A549 (cell line): ENCODE results near the gene COL24A1. TPM values are rescaled to one million over a fixed set of nuclear protein-coding genes. Genes with fewer than 3 reads are reported as not detected.

ENCODE experiments used
- ATAC-seq, 2 experiments: fragments of 200-7000 bp in 1 of 2; fragments of >200 bp in 1 of 2; cut with Nextera tagmentation in 1 of 2; cut with Tn5 transposase in 1 of 2; 3 replicates each; pipeline versions ENCODE4 v1.8.0 to v1.9.1; 2018 to 2020; ENCODE audit warnings: mild to moderate bottlenecking in 1 of 2, moderate library complexity in 1 of 2
- CTCF ChIA-PET: fragments of 300-600 bp; sonication (Branson Sonifier 250); formaldehyde crosslinking; extraction: SDS; loops from one replicate; lab custom pipeline; 2021; ENCODE audit warnings: antibody characterized with exemption, inconsistent platforms; lab: Yijun Ruan, JAX
- POLR2A ChIA-PET: fragments of 350-600 bp; formaldehyde crosslinking; extraction: SDS; loops from one replicate; lab custom pipeline; 2021; ENCODE audit warnings: antibody characterized with exemption, inconsistent platforms; lab: Yijun Ruan, JAX
- DNase-seq, 2 experiments: peaks; one replicate each; pipeline versions ENCODE4 v3.0.0 to v3.0.0-alpha.2; 2011 to 2016; ENCODE audit warnings: low read depth in 1 of 2, low spot score in 1 of 2
- FAIRE-seq: peaks from 2 replicates; lab custom pipeline; 2011; peaks lifted over from hg19 to GRCh38; lab: Jason Lieb, UNC
- H3K27ac ChIP-seq, 2 experiments: fragments of >200 bp; sonication (Bioruptor Twin); formaldehyde crosslinking; 3 replicates each; pipeline ENCODE4 v1.5.1; 2016 to 2017
- H3K4me1 ChIP-seq: fragments of >200 bp; sonication (Bioruptor Twin); formaldehyde crosslinking; 3 replicates; pipeline ENCODE4 v1.6.1; 2016
- H3K4me2 ChIP-seq: fragments of >200 bp; sonication (Bioruptor Twin); formaldehyde crosslinking; 3 replicates; pipeline ENCODE4 v1.6.1; 2016
- H3K4me3 ChIP-seq: fragments of >200 bp; sonication (Bioruptor Twin); formaldehyde crosslinking; 3 replicates; pipeline ENCODE4 v1.5.1; 2016
- H3K9me3 ChIP-seq: fragments of >200 bp; sonication (Bioruptor Twin); formaldehyde crosslinking; 3 replicates; pipeline ENCODE4 v1.6.1; 2016
- BHLHE40 ChIP-seq: IDR thresholded peaks from 2 replicates; pipeline ENCODE4 v1.6.1; 2012; ENCODE audit warnings: low read depth, low read length, inconsistent platforms
- CBX8 ChIP-seq: fragments of 200-600 bp; sonication (generic); IDR thresholded peaks from 2 replicates; pipeline ENCODE4 v1.6.1; 2016
- CEBPB ChIP-seq, 2 experiments: fragments of >200 bp in 1 of 2; sonication (Bioruptor Twin) in 1 of 2; formaldehyde crosslinking in 1 of 2; IDR thresholded peaks; 2 replicates each; pipeline ENCODE4 v1.6.1; 2012 to 2016
- EHF ChIP-seq: fragments of 250-450 bp; sonication (Bioruptor Pico); IDR thresholded peaks from 2 replicates; pipeline ENCODE4 v1.5.0; 2020; ENCODE audit warnings: mild to moderate bottlenecking
- FOSL2 ChIP-seq, 2 experiments: fragments of 450-650 bp in 1 of 2; fragments of >200 bp in 1 of 2; sonication (Bioruptor Twin) in 1 of 2; formaldehyde crosslinking; IDR thresholded peaks; 2 replicates each; pipeline versions ENCODE4 v1.5.0 to v1.6.1; 2016 to 2020; ENCODE audit warnings: mild to moderate bottlenecking in 1 of 2, moderate library complexity in 1 of 2
- GATA3 ChIP-seq: IDR thresholded peaks from 2 replicates; pipeline ENCODE4 v1.6.1; 2012; ENCODE audit warnings: borderline replicate concordance
- HOXA7 ChIP-seq: fragments of 250-450 bp; sonication (Bioruptor Pico); IDR thresholded peaks from 2 replicates; pipeline ENCODE4 v1.5.0; 2020; ENCODE audit warnings: mild to moderate bottlenecking, moderate library complexity
- HOXB13 ChIP-seq: fragments of 250-450 bp; sonication (Bioruptor Pico); IDR thresholded peaks from 2 replicates; pipeline ENCODE4 v1.5.0; 2020; ENCODE audit warnings: low read depth, mild to moderate bottlenecking, moderate library complexity
- HOXB5 ChIP-seq: fragments of 250-450 bp; sonication (Bioruptor Pico); IDR thresholded peaks from 2 replicates; pipeline ENCODE4 v1.5.0; 2020; ENCODE audit warnings: mild to moderate bottlenecking, moderate library complexity
- JUNB ChIP-seq: fragments of >200 bp; sonication (Bioruptor Twin); formaldehyde crosslinking; IDR thresholded peaks from 2 replicates; pipeline ENCODE4 v1.6.1; 2016
- NFE2L2 ChIP-seq: fragments of 150-350 bp; conservative IDR thresholded peaks from 2 replicates; pipeline ENCODE4 v1.6.1; 2014; ENCODE audit warnings: low read length
- NPAS2 ChIP-seq: fragments of 250-450 bp; sonication (Bioruptor Pico); IDR thresholded peaks from 2 replicates; pipeline ENCODE4 v1.8.0; 2022; ENCODE audit warnings: mild to moderate bottlenecking, moderate library complexity, borderline replicate concordance
- NR3C1 ChIP-seq: fragments of >200 bp; sonication (Bioruptor Twin); formaldehyde crosslinking; IDR thresholded peaks from 3 replicates; pipeline ENCODE4 v1.6.1; 2017
- PHF8 ChIP-seq: fragments of 200-600 bp; sonication (generic); IDR thresholded peaks from 2 replicates; pipeline ENCODE4 v1.6.1; 2016; ENCODE audit warnings: low read depth, mild to moderate bottlenecking, antibody characterized with exemption, moderate library complexity, borderline replicate concordance
- POLR2A ChIP-seq: IDR thresholded peaks from 2 replicates; pipeline ENCODE4 v1.6.1; 2012; ENCODE audit warnings: mild to moderate bottlenecking, low read length
- POLR2AphosphoS2 ChIP-seq: conservative IDR thresholded peaks from 2 replicates; pipeline ENCODE4 v1.6.1; 2012; ENCODE audit warnings: low read length, improper control_type of control experiment, inconsistent platforms
- RFX5 ChIP-seq: fragments of 450-650 bp; IDR thresholded peaks from 2 replicates; pipeline ENCODE4 v1.7.1; 2014; ENCODE audit warnings: antibody characterized with exemption, mild to moderate bottlenecking, moderate library complexity
- RNF2 ChIP-seq: fragments of 200-600 bp; sonication (generic); IDR thresholded peaks from 2 replicates; pipeline ENCODE4 v1.6.1; 2016; ENCODE audit warnings: low read depth, mild to moderate bottlenecking, antibody characterized with exemption, moderate library complexity, borderline replicate concordance
- SMC3 ChIP-seq: fragments of >200 bp; sonication (Bioruptor Twin); formaldehyde crosslinking; IDR thresholded peaks from 3 replicates; pipeline ENCODE4 v1.6.1; 2018; ENCODE audit warnings: inconsistent platforms
- SREBF2 ChIP-seq: fragments of 450-650 bp; IDR thresholded peaks from 2 replicates; pipeline ENCODE4 v1.6.1; 2014; ENCODE audit warnings: mild to moderate bottlenecking, moderate library complexity
- TFCP2L1 ChIP-seq: fragments of 250-450 bp; sonication (Bioruptor Pico); IDR thresholded peaks from 2 replicates; pipeline ENCODE4 v1.5.0; 2021; ENCODE audit warnings: mild to moderate bottlenecking
- WGBS: methylation state at CpG from one replicate; pipeline ENCODE4 v1.1.6; 2017; ENCODE audit errors: missing lambda C conversion rate; 5-methylcytosine and 5-hydroxymethylcytosine counted together
- polyA plus RNA-seq, 4 experiments: library from polyadenylated mRNA; depleted of rRNA in 3 of 4; stranded (reverse); fragments of >200 nt; fragmentation: RNase III in 1 of 4; extraction: RNeasy Plus Mini Kit Qiagen cat#74134 plus additional on column Dnase treatment in 1 of 4; gene quantifications; 2 replicates in 3 of 4; 3 replicates in 1 of 4; pipeline ENCODE4 v1.2.3, GENCODE V29; 2011 to 2017
- TF ChIP-seq, protein P1 (sequence below): fragments of >200 bp; sonication (Bioruptor Twin); formaldehyde crosslinking; IDR thresholded peaks from 3 replicates; pipeline ENCODE4 v1.5.1; 2016
- TF ChIP-seq, protein P2 (sequence below): fragments of 150-350 bp; IDR thresholded peaks from 2 replicates; pipeline ENCODE4 v1.6.1; 2014; ENCODE audit warnings: low read depth, mild to moderate bottlenecking, low read length
- TF ChIP-seq, protein P3 (sequence below): fragments of >200 bp; sonication (Bioruptor Twin); formaldehyde crosslinking; IDR thresholded peaks from 2 replicates; pipeline ENCODE4 v1.6.1; 2016
- TF ChIP-seq, protein P4 (sequence below): fragments of 250-450 bp; sonication (Bioruptor Pico); IDR thresholded peaks from 2 replicates; pipeline ENCODE4 v1.5.0; 2021; ENCODE audit warnings: mild to moderate bottlenecking, moderate library complexity, borderline replicate concordance
- TF ChIP-seq, protein P5 (sequence below): fragments of 200-600 bp; sonication (generic); IDR thresholded peaks from 2 replicates; pipeline ENCODE4 v1.6.1; 2016; ENCODE audit warnings: antibody characterized with exemption, mild to moderate bottlenecking, moderate library complexity

The COL24A1 gene
- polyA plus RNA-seq, 2 of the 4 experiments (the other 2 are of a cell fraction): 0.03 to 0.13 TPM

DNA sequence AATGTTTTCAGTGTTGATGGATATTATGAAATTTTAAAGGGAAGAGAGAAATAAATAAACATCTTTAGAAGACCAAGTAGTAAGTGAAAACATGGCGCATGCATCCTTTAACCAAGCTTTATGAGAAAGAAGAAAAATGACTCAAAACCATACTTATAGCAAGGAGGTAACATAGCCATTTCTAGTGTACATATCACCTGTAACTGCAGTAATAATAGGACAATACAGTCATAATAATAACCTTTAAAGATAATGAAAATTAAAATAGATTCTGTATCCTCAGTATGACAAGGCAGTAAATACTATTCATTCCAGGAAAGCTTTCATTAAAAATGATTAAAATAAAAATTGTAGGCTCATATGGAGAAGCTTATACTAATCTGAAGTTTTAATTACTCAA is 141.2 kb downstream of the COL24A1 start:
- TF ChIP-seq HOXB13 (CRISPR knock-in tag): no peak
- TF ChIP-seq NPAS2: no peak
- no peak for TF ChIP-seq RFX5
- no peak for TF ChIP-seq NFE2L2
- TF ChIP-seq, protein P1, sequence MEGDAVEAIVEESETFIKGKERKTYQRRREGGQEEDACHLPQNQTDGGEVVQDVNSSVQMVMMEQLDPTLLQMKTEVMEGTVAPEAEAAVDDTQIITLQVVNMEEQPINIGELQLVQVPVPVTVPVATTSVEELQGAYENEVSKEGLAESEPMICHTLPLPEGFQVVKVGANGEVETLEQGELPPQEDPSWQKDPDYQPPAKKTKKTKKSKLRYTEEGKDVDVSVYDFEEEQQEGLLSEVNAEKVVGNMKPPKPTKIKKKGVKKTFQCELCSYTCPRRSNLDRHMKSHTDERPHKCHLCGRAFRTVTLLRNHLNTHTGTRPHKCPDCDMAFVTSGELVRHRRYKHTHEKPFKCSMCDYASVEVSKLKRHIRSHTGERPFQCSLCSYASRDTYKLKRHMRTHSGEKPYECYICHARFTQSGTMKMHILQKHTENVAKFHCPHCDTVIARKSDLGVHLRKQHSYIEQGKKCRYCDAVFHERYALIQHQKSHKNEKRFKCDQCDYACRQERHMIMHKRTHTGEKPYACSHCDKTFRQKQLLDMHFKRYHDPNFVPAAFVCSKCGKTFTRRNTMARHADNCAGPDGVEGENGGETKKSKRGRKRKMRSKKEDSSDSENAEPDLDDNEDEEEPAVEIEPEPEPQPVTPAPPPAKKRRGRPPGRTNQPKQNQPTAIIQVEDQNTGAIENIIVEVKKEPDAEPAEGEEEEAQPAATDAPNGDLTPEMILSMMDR: no peak
- no peak for TF ChIP-seq NR3C1
- TF ChIP-seq HOXA7: no peak
- TF ChIP-seq CEBPB (IDR thresholded peaks at IDR 0.05): no peak
- 80% methylated on average over 1 of the region's 1 CpG for whole genome bisulfite sequencing
- H3K4me3 ChIP-seq: no peak overlapping the region
- ChIA-PET CTCF (interaction anchor here (0.6 to 1.2 kb wide), 2 partner anchors 107 to 707 kb away, joined by 3 to 4 read pairs; no protein-coding TSS in a partner anchor), POLR2A (no interaction called here)
- no peaks in the 10 kb centered on the region for H3K9me3 ChIP-seq
- ATAC-seq (no peak), FAIRE-seq (no peak), DNase-seq (no peak)
- H3K4me2 ChIP-seq: no peak overlapping the region
- H3K4me1 ChIP-seq: no peaks in the 10 kb centered on the region
- no peak overlapping the region for H3K27ac ChIP-seq

DNA sequence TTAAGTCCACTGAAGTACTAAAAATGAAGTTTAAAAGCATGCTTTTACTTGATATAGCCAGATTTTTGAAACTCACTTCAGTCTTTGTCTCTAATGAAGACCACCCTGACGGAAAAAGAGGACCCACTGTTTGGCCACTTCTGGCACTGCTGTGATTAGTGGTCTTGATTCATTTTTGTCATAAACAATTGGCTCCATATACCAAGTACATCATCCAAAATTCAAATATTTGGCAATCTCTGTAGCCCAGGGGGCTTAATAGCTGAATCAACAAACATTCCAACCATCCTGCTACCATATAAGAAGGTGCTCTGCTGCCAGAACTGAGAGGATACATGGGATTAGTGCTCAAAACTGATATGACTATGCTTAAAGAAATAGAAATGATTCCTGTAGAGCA is 156.0 kb downstream of the COL24A1 start:
- DNase-seq: no peak
- 14% methylated on average over 1 of the region's 1 CpG for WGBS
- CTCF ChIA-PET: no interaction called here
- POLR2A ChIA-PET: no interaction called here
- H3K4me2 ChIP-seq: no peak overlapping the region
- TF ChIP-seq HOXB5 (CRISPR knock-in tag): no peak
- no peak for TF ChIP-seq JUNB
- TF ChIP-seq SREBF2: no peak
- TF ChIP-seq BHLHE40: no peak
- TF ChIP-seq, all 56 proteins: peak for 0
- ATAC-seq (no peak), FAIRE-seq (no peak)
- no peak overlapping the region for H3K4me3 ChIP-seq
- H3K27ac ChIP-seq: no peak overlapping the region
- H3K9me3 ChIP-seq: peaks cover 2% of the 10 kb centered on the region; the same call in 1 of the 3 replicates
- H3K4me1 ChIP-seq: no peaks in the 10 kb centered on the region

DNA sequence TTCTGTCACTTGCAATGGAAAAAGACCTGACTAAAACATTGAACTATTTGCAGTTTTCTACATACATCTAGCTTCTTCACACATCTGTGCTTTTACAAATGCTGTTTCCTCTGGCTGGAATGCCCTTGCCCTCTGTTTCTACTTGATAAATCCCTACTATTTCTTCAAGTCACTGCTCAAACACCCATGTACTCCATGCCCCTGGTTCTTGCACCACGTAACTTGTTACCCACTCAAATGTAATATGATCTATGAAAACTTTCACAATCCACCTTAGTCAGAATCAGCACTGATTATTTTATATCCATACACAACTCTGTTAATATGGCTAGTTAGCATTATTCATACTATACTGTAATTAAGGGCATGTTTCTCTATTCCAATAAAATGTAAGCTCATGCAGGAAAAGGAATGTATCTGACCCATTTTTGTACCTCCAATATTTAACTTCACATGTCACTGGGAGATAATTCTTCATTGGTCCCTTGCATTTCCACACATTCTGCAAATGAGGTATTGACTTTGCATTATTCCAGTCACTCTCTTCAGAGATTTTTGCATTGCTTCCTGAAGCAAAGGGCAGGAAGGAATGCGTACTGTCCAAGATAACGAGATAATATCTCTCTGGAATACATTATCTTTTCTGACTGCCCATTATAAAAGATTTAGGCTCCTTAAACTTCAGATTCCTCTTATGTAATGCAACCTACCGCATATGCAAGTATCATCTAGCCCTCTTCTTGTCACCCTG is 158.3 kb downstream of the COL24A1 start:
- H3K4me2 ChIP-seq: no peak overlapping the region
- CTCF ChIA-PET: no interaction called here
- FAIRE-seq: no peak
- no peak overlapping the region for H3K4me3 ChIP-seq
- POLR2A ChIA-PET: no interaction called here
- H3K9me3 ChIP-seq: no peaks in the 10 kb centered on the region
- H3K4me1 ChIP-seq: no peaks in the 10 kb centered on the region
- ATAC-seq: no peak
- WGBS: 75% methylated on average over 4 of the region's 4 CpGs
- no peak for DNase-seq
- H3K27ac ChIP-seq: no peak overlapping the region
- TF ChIP-seq, protein P2, sequence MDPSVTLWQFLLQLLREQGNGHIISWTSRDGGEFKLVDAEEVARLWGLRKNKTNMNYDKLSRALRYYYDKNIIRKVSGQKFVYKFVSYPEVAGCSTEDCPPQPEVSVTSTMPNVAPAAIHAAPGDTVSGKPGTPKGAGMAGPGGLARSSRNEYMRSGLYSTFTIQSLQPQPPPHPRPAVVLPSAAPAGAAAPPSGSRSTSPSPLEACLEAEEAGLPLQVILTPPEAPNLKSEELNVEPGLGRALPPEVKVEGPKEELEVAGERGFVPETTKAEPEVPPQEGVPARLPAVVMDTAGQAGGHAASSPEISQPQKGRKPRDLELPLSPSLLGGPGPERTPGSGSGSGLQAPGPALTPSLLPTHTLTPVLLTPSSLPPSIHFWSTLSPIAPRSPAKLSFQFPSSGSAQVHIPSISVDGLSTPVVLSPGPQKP: no peak
- TF ChIP-seq FOSL2 (IDR thresholded peaks at IDR 0.05): no peak
- TF ChIP-seq FOSL2 (CRISPR knock-in tag; IDR thresholded peaks at IDR 0.05): no peak
- no peak for TF ChIP-seq TFCP2L1 (CRISPR knock-in tag)
- no peak for TF ChIP-seq SMC3
- no peak for TF ChIP-seq POLR2A
- TF ChIP-seq PHF8: no peak
- no peak for TF ChIP-seq CBX8
- TF ChIP-seq, protein P3, sequence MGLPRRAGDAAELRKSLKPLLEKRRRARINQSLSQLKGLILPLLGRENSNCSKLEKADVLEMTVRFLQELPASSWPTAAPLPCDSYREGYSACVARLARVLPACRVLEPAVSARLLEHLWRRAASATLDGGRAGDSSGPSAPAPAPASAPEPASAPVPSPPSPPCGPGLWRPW: no peak
- TF ChIP-seq EHF (CRISPR knock-in tag): no peak
- TF ChIP-seq, protein P4, sequence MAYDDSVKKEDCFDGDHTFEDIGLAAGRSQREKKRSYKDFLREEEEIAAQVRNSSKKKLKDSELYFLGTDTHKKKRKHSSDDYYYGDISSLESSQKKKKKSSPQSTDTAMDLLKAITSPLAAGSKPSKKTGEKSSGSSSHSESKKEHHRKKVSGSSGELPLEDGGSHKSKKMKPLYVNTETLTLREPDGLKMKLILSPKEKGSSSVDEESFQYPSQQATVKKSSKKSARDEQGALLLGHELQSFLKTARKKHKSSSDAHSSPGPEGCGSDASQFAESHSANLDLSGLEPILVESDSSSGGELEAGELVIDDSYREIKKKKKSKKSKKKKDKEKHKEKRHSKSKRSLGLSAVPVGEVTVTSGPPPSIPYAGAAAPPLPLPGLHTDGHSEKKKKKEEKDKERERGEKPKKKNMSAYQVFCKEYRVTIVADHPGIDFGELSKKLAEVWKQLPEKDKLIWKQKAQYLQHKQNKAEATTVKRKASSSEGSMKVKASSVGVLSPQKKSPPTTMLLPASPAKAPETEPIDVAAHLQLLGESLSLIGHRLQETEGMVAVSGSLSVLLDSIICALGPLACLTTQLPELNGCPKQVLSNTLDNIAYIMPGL: no peak
- TF ChIP-seq GATA3: no peak
- TF ChIP-seq, protein P5, sequence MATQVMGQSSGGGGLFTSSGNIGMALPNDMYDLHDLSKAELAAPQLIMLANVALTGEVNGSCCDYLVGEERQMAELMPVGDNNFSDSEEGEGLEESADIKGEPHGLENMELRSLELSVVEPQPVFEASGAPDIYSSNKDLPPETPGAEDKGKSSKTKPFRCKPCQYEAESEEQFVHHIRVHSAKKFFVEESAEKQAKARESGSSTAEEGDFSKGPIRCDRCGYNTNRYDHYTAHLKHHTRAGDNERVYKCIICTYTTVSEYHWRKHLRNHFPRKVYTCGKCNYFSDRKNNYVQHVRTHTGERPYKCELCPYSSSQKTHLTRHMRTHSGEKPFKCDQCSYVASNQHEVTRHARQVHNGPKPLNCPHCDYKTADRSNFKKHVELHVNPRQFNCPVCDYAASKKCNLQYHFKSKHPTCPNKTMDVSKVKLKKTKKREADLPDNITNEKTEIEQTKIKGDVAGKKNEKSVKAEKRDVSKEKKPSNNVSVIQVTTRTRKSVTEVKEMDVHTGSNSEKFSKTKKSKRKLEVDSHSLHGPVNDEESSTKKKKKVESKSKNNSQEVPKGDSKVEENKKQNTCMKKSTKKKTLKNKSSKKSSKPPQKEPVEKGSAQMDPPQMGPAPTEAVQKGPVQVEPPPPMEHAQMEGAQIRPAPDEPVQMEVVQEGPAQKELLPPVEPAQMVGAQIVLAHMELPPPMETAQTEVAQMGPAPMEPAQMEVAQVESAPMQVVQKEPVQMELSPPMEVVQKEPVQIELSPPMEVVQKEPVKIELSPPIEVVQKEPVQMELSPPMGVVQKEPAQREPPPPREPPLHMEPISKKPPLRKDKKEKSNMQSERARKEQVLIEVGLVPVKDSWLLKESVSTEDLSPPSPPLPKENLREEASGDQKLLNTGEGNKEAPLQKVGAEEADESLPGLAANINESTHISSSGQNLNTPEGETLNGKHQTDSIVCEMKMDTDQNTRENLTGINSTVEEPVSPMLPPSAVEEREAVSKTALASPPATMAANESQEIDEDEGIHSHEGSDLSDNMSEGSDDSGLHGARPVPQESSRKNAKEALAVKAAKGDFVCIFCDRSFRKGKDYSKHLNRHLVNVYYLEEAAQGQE: no peak
- no peak for TF ChIP-seq HOXB13 (CRISPR knock-in tag)
- TF ChIP-seq SREBF2: no peak
- no peak for TF ChIP-seq NR3C1
- TF ChIP-seq POLR2AphosphoS2: no peak
- no peak for TF ChIP-seq RNF2
